Right lobe of liver (tissue), 6 donors: Measurements from ENCODE around the gene TMEM72. TPM values are rescaled to one million over a fixed set of nuclear protein-coding genes. Genes with fewer than 3 reads are reported as not detected.

Experiments used
- ATAC-seq, 4 donors: fragments of 200-7000 bp; cut with Tn5 transposase; one replicate each; pipeline ENCODE4 v1.9.1; 2020; ENCODE audit warnings: mild to moderate bottlenecking in 4 of 4, moderate library complexity in 4 of 4
- DNase-seq, 3 donors: peaks; one replicate each; pipeline ENCODE4 v3.0.0-alpha.2; 2020
- H3K27ac ChIP-seq, 3 donors: fragments of 200-600 bp; one replicate each; pipeline ENCODE4 v1.8.0; 2022
- H3K27me3 ChIP-seq, 2 donors: fragments of 200-600 bp; one replicate each; pipeline ENCODE4 v1.8.0; 2022
- H3K36me3 ChIP-seq, 4 donors: fragments of 200-600 bp; sonication (generic) in 1 of 4; one replicate each; pipeline versions ENCODE4 v1.5.1 to v1.8.0; 2017 to 2022; ENCODE audit warnings: control low read depth in 1 of 4
- H3K4me1 ChIP-seq, 4 donors: fragments of 200-600 bp; sonication (generic) in 1 of 4; one replicate each; pipeline versions ENCODE4 v1.5.1 to v1.8.0; 2017 to 2022; ENCODE audit warnings: control low read depth in 1 of 4
- H3K4me3 ChIP-seq, 3 donors: fragments of 200-600 bp; one replicate each; pipeline ENCODE4 v1.8.0; 2022
- H3K9me3 ChIP-seq, 4 donors: fragments of 200-600 bp; sonication (generic) in 1 of 4; one replicate each; pipeline versions ENCODE4 v1.5.1 to v1.8.0; 2017 to 2022; ENCODE audit warnings: control low read depth in 1 of 4
- POLR2A ChIP-seq: fragments of 450-650 bp; IDR thresholded peaks from one replicate; pipeline ENCODE4 v1.6.1; 2017; ENCODE audit warnings: antibody characterized with exemption, mild to moderate bottlenecking
- WGBS: methylation state at CpG from one replicate; pipeline ENCODE4 v1.1.6; 2018; ENCODE audit warnings: low coverage, low lambda C conversion rate; ENCODE audit not compliant: insufficient coverage; ENCODE audit errors: missing lambda C conversion rate; 5-methylcytosine and 5-hydroxymethylcytosine counted together
- intact Hi-C, 2 donors: fragments of 100-400 bp; cut with DNase I; formaldehyde crosslinking; loops; one replicate each; pipeline versions ENCODE4 v1.11.2 to v1.14.1; 2022
- total RNA-seq, 6 experiments: library from RNA; depleted of rRNA in 2 of 6; stranded (reverse); fragments of >200 nt in 2 of 6; fragmentation: NEBNext Ultra II Directional in 3 of 6; extraction: Animal tissue kit (Norgen Biotek cat#: 25700) in 3 of 6; gene quantifications; one replicate each; pipeline versions ENCODE4 v1.1.0 to v1.2.4, GENCODE V29; 2016 to 2023
- TF ChIP-seq, protein P1 (sequence below), 4 donors: fragments of 200-600 bp in 3 of 4; fragments of 450-650 bp in 1 of 4; IDR thresholded peaks; one replicate each; pipeline versions ENCODE4 v1.5.1 to v1.8.0; 2016 to 2022; ENCODE audit warnings: antibody characterized with exemption in 4 of 4, mild to moderate bottlenecking in 2 of 4
- donor health status: DM: no; HTN: yes; CAD: no.
- donor health status: DM: no; HTN: no; CAD: no.
- donor health status: DM: no; HTN: no; CAD: no.
- donor health status: DM: no; HTN: yes; CAD: no.
- donor health status: DM: no; HTN: yes; CAD: no.

Gene TMEM72
- total RNA-seq, 6 experiments from 2014 or later, result not detected

DNA sequence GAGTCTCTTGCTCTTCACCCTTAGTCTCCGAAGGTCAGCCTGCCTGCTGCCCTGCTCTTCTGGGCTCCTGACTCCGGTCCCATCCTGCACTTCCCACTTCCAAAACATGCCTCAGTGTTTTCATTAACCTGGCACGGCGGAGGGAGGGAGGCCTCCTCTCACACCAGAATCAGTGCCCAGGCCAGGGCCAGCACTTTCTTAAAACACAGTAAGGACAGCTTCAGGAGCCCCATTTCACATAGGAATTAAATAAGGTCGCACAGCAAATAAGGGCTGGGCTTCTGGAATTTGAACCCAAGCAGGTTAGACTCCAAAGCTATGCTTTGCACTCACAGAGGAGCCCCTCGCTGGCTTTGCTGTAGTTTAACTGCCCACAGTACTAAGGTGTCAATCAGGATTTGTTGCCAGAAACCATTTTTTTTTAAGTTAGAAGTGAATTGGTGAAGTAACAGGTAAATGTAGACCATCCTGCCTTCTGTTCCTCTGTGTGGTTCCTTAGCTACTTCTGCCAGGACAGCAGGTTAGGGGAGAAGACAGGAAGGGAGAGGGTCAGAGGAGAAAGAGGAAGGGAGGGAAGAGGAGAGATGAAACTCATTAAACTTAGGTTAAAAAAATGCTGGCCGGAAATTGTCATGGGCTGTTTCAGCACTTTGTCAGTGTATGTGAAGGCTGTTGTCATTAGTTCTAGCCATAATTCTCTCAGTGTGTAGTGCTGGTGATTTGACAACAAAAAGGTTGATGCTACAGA is 49.5 kb downstream of the TMEM72 start:
- Histone ChIP-seq H3K27ac (peak overlapping the region; percentile 12 to 73 (median 71)), H3K4me1 (peaks cover 0 to 64% (median 15%) of the 10 kb centered on the region in 4 donors), H3K4me3 (peak overlapping the region; percentile 66 to 86 (median 81))

DNA sequence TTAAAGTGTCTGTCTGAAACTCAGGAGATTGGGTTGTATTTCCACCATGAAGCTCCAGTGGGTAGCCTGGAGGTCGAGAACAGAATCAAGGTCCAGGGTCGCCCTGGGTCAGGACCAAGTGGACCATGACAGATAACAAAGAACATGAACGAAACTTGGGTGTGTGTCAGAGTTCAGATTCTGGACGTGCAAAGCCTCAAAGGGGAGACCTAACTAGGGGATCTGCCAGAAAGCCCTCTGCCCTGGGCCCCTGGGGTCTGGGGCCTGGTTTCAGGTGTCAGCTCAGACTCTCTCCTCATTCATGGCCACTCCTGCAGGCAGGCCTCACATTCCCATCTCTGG is 50.1 kb downstream of the TMEM72 start:
- intact Hi-C loops, result no loop called here
- Histone ChIP-seq H3K4me3 (peak overlapping the region in 1 of 3 donors; percentile 81), H3K27ac (peak overlapping the region; percentile 12 to 73 (median 71))

More for the DNA sequence above, 49.5 kb downstream of the TMEM72 start:
- 51% methylated on average over 2 of the region's 7 CpGs for WGBS
- no peaks in the 10 kb centered on the region for H3K27me3 ChIP-seq
- H3K36me3 ChIP-seq, result no peaks in the 10 kb centered on the region
- ATAC-seq, result no peak
- H3K9me3 ChIP-seq, result no peaks in the 10 kb centered on the region
- no peak for TF ChIP-seq POLR2A
- TF ChIP-seq, protein P1, sequence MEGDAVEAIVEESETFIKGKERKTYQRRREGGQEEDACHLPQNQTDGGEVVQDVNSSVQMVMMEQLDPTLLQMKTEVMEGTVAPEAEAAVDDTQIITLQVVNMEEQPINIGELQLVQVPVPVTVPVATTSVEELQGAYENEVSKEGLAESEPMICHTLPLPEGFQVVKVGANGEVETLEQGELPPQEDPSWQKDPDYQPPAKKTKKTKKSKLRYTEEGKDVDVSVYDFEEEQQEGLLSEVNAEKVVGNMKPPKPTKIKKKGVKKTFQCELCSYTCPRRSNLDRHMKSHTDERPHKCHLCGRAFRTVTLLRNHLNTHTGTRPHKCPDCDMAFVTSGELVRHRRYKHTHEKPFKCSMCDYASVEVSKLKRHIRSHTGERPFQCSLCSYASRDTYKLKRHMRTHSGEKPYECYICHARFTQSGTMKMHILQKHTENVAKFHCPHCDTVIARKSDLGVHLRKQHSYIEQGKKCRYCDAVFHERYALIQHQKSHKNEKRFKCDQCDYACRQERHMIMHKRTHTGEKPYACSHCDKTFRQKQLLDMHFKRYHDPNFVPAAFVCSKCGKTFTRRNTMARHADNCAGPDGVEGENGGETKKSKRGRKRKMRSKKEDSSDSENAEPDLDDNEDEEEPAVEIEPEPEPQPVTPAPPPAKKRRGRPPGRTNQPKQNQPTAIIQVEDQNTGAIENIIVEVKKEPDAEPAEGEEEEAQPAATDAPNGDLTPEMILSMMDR (IDR thresholded peaks at IDR 0.05), result no peak
- DNase-seq, result peak in 1 of 3 donors; percentile 51
- intact Hi-C loops, result no loop called here

DNA sequence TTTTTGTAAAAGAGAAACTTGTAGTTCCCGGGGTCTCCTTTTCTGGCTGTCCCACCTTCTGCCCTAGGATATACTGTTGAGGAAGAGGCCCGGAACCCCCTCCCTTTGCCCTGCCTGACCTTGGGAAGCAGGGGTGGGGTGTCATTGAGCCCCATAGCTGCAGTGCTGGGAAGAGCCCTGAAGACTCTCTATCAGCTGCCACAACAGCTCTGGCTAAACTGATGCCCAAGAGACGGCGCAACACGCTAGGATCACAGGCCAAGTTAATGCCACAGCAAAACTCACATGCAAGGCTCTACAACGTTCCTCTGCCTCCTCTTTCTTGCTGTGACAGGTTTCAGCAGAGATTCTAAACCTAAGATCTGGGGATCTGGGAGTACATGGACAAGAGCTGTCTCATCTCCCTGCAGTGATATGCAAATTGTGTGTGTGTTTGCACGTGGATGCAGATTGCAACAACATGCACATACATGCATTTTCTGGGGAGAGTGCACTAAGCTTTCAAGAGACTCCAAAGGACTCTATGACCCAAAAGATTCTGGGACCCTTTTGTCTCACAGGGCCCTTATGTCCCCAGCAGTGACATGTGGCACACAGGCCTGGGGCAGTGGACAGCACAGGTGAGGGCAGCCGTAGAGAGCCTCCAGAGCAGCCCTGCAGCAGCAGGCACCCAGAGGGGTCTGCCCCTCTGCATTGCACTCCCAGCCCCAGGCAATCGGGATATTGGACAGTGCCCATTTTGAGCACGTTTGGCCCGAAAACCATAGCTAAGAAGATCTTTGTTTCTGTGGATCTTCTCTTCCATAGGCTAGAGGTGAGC is 51.0 kb downstream of the TMEM72 start:
- WGBS, result 62% methylated on average over 7 of the region's 11 CpGs
- H3K9me3 ChIP-seq, result no peaks in the 10 kb centered on the region
- no peak overlapping the region for H3K4me3 ChIP-seq
- TF ChIP-seq POLR2A, result no peak
- TF ChIP-seq, protein P1 (IDR thresholded peaks at IDR 0.05), result no peak
- H3K36me3 ChIP-seq, result no peaks in the 10 kb centered on the region
- H3K27ac ChIP-seq, result no peak overlapping the region
- intact Hi-C loops, result no loop called here
- H3K4me1 ChIP-seq, result peaks cover 0 to 70% (median 17%) of the 10 kb centered on the region in 4 donors
- no peaks in the 10 kb centered on the region for H3K27me3 ChIP-seq
- DNase-seq (peak in 1 of 3 donors; percentile 41), ATAC-seq (no peak)

More for the DNA sequence above, 50.1 kb downstream of the TMEM72 start:
- H3K9me3 ChIP-seq, result no peaks in the 10 kb centered on the region
- DNase-seq (peak in 1 of 3 donors; percentile 44), ATAC-seq (no peak)
- no peaks in the 10 kb centered on the region for H3K36me3 ChIP-seq
- peaks cover 0 to 67% (median 15%) of the 10 kb centered on the region in 4 donors for H3K4me1 ChIP-seq
- TF ChIP-seq POLR2A, result no peak
- H3K27me3 ChIP-seq, result no peaks in the 10 kb centered on the region
- WGBS, result 15% methylated on average over 4 of the region's 4 CpGs

DNA sequence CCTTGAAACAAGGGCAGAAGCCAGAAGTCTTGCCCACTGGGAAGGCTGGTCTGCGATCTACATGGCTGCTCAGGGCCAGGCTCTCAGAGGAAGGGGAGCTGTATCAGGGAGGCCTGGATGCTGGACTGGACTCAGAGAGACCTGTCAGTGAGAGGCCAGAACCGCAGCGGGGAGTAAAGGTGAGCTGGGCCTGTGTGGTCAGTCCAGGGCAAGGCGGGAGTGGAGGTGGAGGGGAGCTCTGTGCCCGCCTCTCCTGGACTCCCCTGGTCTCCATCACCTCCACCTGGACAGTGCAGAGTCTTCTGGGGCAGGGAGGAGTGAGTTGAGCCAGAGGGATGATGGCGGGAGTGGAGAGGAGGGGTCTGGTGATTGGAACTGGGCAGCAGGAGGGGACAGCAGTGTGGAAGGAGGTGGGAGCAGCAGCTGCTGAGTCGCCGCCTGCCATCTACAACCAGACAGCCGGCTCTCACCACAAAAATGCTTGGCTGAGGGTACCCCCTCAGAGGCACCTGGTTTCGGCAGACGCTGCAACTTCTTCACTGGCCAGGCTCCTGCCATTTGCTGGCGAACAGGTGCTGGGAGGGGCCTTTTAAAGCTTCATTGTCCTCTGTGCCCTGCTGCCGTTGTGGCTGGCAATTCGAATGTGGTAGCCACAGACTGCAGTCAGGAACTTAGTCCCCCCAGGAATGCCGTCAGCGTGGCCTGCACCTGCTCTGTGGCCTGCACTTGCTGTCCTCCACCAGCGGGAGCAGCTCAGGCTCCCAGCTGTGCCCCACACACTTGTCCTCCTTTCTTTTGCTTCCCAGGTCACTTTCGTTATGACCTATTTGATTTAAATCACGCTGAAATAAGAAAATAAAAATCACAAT is 52.0 kb downstream of the TMEM72 start:
- H3K4me1 ChIP-seq, result peaks cover 0 to 74% (median 17%) of the 10 kb centered on the region in 4 donors
- H3K9me3 ChIP-seq, result no peaks in the 10 kb centered on the region
- no peak overlapping the region for H3K4me3 ChIP-seq
- peak overlapping the region; percentile 50 to 67 (median 62) for H3K27ac ChIP-seq
- intact Hi-C loops, result no loop called here
- WGBS, result 67% methylated on average over 8 of the region's 19 CpGs
- TF ChIP-seq, protein P1 (IDR thresholded peaks at IDR 0.05), result peak in 1 of 4 donors; percentile 25
- TF ChIP-seq POLR2A, result no peak
- H3K36me3 ChIP-seq, result no peaks in the 10 kb centered on the region
- H3K27me3 ChIP-seq, result no peaks in the 10 kb centered on the region
- peak in 1 of 4 donors; percentile 25 for ATAC-seq
- DNase-seq, result peak in 2 of 3 donors; percentile 31 to 34
